Suprapubic skin (tissue), 4 donors: Measurements from ENCODE around the gene CYP4B1. TPM values are rescaled to one million over a fixed set of nuclear protein-coding genes. Genes with fewer than 3 reads are reported as not detected.
A peak's percentile ranks its signal among the peaks of the same experiment; 100 is the strongest.

Experiments
- DNase-seq, 2 donors: peaks; one replicate each; pipeline ENCODE4 v3.0.0-alpha.2; 2019; ENCODE audit warnings: low spot score in 2 of 2
- H3K27ac ChIP-seq: fragments of 200-600 bp; sonication (generic); one replicate; pipeline ENCODE4 v1.5.1; 2019
- H3K27me3 ChIP-seq: fragments of 200-600 bp; sonication (generic); one replicate; pipeline ENCODE4 v1.5.1; 2019
- H3K36me3 ChIP-seq: fragments of 200-600 bp; sonication (generic); one replicate; pipeline ENCODE4 v1.5.1; 2019
- H3K4me1 ChIP-seq: fragments of 200-600 bp; sonication (generic); one replicate; pipeline ENCODE4 v1.5.1; 2019
- H3K4me3 ChIP-seq: fragments of 200-600 bp; sonication (generic); one replicate; pipeline ENCODE4 v1.5.1; 2019; ENCODE audit warnings: mild to moderate bottlenecking
- H3K9me3 ChIP-seq: fragments of 200-600 bp; sonication (generic); one replicate; pipeline ENCODE4 v1.5.1; 2019
- EP300 ChIP-seq: sonication (generic); formaldehyde crosslinking; IDR thresholded peaks from one replicate; pipeline ENCODE4 v1.6.1; 2017; ENCODE audit warnings: antibody characterized with exemption
- POLR2A ChIP-seq, 2 donors: fragments of 450-650 bp; IDR thresholded peaks; one replicate each; pipeline ENCODE4 v1.6.1; 2017; ENCODE audit warnings: antibody characterized with exemption in 2 of 2, mild to moderate bottlenecking in 2 of 2, moderate library complexity in 2 of 2
- POLR2AphosphoS5 ChIP-seq, 3 donors: sonication (generic); formaldehyde crosslinking; IDR thresholded peaks; one replicate each; pipeline ENCODE4 v1.6.1; 2017; ENCODE audit warnings: antibody characterized with exemption in 3 of 3
- WGBS: methylation state at CpG from one replicate; pipeline ENCODE4 v1.1.5; 2018; 5-methylcytosine and 5-hydroxymethylcytosine counted together
- total RNA-seq, 4 donors: library from RNA; depleted of rRNA; stranded (reverse); fragments of >200 nt; gene quantifications; one replicate each; pipeline ENCODE4 v1.1.0, GENCODE V29; 2016
- TF ChIP-seq, protein P1 (sequence below), 2 donors: fragments of 200-600 bp in 1 of 2; fragments of 450-650 bp in 1 of 2; sonication (generic) in 1 of 2; IDR thresholded peaks; one replicate each; pipeline ENCODE4 v1.5.1; 2016 to 2019; ENCODE audit warnings: antibody characterized with exemption in 2 of 2, mild to moderate bottlenecking in 1 of 2, moderate library complexity in 1 of 2

CYP4B1 gene
- total RNA-seq, 4 donors from 2014 or later, result 61.8 to 116 (median 88.6) TPM

DNA sequence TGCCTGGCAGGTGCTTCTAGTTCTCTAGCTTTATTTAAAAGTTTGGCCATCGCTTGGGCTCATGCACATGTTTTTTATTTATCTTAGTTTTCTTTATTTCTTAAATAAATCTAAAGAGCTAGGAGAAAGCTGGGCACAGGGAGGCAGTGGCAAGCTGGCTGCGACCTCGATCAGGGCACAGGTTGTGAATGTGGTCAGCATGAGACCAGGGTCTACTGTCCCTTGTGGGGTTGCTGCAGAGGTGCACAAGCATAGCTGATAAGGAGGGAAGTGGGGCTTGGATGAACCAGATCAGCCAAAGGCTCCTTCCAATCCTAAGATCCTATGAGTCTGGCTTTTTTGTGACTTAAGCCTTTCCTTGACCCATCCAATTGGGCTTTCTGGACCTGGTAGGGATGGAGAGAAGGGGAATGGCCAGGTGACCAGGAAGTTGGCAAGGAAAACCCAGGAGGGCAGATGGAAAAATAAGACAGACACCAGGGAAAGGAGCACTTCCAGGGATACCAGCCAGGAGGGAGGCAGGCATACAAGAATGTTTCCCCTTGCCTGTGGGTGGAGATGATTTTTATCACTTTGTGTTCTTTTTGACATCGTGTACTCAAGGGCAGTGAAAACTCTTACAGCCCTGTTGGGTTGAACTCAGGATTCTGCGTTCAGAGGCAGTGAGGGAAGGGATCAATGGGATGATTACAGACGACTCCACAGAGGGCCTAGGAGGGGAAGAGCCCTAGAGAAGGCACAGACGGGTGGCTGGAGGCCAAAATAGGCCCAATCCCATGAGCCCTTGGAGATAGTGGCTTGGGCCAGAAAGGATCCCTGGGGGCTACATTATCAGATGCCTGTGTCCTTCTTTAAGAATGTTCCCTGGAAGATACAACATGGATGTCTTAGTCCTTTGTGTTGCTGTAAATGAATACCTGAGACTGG lies 8.5 kb downstream of the CYP4B1 start:
- H3K4me1 ChIP-seq, result peaks cover 41% of the 10 kb centered on the region
- no peaks in the 10 kb centered on the region for H3K27me3 ChIP-seq
- peak overlapping the region; percentile 86 for H3K27ac ChIP-seq
- TF ChIP-seq POLR2AphosphoS5 (IDR thresholded peaks at IDR 0.05), result no peak
- TF ChIP-seq EP300, result no peak
- TF ChIP-seq, protein P1, sequence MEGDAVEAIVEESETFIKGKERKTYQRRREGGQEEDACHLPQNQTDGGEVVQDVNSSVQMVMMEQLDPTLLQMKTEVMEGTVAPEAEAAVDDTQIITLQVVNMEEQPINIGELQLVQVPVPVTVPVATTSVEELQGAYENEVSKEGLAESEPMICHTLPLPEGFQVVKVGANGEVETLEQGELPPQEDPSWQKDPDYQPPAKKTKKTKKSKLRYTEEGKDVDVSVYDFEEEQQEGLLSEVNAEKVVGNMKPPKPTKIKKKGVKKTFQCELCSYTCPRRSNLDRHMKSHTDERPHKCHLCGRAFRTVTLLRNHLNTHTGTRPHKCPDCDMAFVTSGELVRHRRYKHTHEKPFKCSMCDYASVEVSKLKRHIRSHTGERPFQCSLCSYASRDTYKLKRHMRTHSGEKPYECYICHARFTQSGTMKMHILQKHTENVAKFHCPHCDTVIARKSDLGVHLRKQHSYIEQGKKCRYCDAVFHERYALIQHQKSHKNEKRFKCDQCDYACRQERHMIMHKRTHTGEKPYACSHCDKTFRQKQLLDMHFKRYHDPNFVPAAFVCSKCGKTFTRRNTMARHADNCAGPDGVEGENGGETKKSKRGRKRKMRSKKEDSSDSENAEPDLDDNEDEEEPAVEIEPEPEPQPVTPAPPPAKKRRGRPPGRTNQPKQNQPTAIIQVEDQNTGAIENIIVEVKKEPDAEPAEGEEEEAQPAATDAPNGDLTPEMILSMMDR (IDR thresholded peaks at IDR 0.05), result no peak
- TF ChIP-seq POLR2A (IDR thresholded peaks at IDR 0.05), result no peak
- peaks cover 11% of the 10 kb centered on the region for H3K36me3 ChIP-seq
- DNase-seq, result no peak
- 63% methylated on average over 7 of the region's 7 CpGs for WGBS
- no peak overlapping the region for H3K4me3 ChIP-seq
- H3K9me3 ChIP-seq, result no peaks in the 10 kb centered on the region

DNA sequence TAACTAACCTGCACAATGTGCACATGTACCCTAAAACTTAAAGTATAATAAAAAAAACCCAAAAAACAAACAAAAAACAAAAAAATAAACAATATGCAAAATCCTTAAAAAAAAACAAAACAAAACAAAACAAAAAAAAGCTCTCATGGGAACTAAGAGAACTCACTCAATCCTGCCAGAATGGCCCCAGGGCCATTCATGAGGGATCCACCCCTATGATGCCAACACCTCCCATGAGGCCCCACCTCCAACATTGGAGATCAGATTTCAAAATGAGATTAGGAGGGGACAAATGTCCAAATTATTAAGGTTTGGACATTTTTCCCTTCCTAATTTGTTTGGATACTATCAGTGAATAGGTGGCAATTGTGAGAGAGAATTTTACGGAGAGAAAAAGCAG lies 10.2 kb downstream of the CYP4B1 start:
- H3K4me3 ChIP-seq, result no peak overlapping the region
- WGBS, result 88% methylated on average over 1 of the region's 1 CpG
- peaks cover 39% of the 10 kb centered on the region for H3K4me1 ChIP-seq
- no peaks in the 10 kb centered on the region for H3K9me3 ChIP-seq
- no peaks in the 10 kb centered on the region for H3K27me3 ChIP-seq
- peaks cover 28% of the 10 kb centered on the region for H3K36me3 ChIP-seq
- H3K27ac ChIP-seq, result no peak overlapping the region
- DNase-seq, result no peak
- TF ChIP-seq POLR2AphosphoS5 (IDR thresholded peaks at IDR 0.05) (no peak), EP300 (no peak), POLR2A (IDR thresholded peaks at IDR 0.05) (no peak)
- TF ChIP-seq, protein P1 (IDR thresholded peaks at IDR 0.05), result no peak

DNA sequence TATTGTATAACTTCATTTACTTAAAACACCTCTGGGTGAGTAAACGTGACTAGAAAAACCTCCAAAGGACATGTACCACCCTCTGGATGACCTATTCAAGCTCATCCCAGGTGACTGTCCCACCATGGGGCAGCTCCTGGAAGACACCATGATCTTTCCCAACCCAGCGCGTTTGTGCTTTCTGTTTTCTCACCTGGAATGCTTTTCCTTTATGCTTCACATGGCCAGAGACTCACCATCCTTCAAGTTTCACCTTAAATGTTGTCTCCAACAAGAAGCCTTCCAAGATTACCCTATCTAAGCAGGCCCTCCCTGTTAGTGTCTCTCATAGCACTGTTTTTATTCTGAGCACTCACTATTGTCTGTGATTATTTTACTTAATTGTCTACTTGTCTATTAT lies 11.1 kb downstream of the CYP4B1 start:
- H3K4me3 ChIP-seq, result no peak overlapping the region
- DNase-seq, result no peak
- 93% methylated on average over 3 of the region's 3 CpGs for WGBS

DNA sequence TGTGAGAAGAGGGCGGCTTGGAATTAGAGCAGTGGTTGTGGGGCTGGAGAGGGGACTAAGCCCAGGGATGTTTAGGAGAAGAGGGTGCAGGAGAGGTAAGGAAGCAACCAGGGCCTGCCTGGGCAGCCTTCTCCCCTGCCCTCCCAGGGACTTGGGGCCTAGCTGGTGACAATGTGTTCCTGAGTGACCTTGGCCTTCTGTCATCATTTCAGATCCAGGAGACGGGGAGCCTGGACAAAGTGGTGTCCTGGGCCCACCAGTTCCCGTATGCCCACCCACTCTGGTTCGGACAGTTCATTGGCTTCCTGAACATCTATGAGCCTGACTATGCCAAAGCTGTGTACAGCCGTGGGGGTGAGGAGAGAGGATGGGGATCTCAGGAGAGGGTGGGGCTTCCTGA lies 11.8 kb downstream of the CYP4B1 start:
- no peak overlapping the region for H3K27ac ChIP-seq
- H3K9me3 ChIP-seq, result no peaks in the 10 kb centered on the region
- H3K4me1 ChIP-seq, result peaks cover 24% of the 10 kb centered on the region
- DNase-seq, result no peak
- H3K27me3 ChIP-seq, result no peaks in the 10 kb centered on the region
- no peak overlapping the region for H3K4me3 ChIP-seq
- peaks cover 43% of the 10 kb centered on the region for H3K36me3 ChIP-seq
- TF ChIP-seq POLR2A (IDR thresholded peaks at IDR 0.05) (no peak), EP300 (no peak), POLR2AphosphoS5 (IDR thresholded peaks at IDR 0.05) (no peak)
- TF ChIP-seq, protein P1 (IDR thresholded peaks at IDR 0.05), result no peak
- WGBS, result 78% methylated on average over 5 of the region's 5 CpGs

More for the DNA sequence above, 11.1 kb downstream of the CYP4B1 start:
- H3K27ac ChIP-seq, result no peak overlapping the region
- H3K4me1 ChIP-seq, result peaks cover 31% of the 10 kb centered on the region
- TF ChIP-seq POLR2AphosphoS5 (IDR thresholded peaks at IDR 0.05) (no peak), POLR2A (IDR thresholded peaks at IDR 0.05) (no peak), EP300 (no peak)
- TF ChIP-seq, protein P1 (IDR thresholded peaks at IDR 0.05), result no peak
- H3K27me3 ChIP-seq, result no peaks in the 10 kb centered on the region
- peaks cover 36% of the 10 kb centered on the region for H3K36me3 ChIP-seq
- no peaks in the 10 kb centered on the region for H3K9me3 ChIP-seq

DNA sequence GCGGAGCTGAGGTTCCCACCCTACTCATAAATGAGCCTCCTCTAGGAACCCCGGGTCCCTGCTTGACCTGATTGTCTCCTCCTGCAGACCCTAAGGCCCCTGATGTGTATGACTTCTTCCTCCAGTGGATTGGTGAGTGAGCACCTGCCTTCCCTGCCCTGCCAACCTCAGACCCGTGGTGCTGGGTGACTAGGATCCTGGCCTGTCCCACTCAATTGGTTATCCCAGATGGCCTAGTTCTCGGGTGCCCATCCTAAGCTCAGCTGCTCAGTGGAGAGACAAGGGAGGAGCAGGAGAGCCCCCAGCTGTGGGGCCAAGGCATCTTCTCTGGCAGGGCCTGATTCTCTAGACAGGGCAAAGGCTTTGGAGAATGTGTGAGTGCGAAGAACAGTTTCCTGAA lies 12.2 kb downstream of the CYP4B1 start:
- no peak overlapping the region for H3K27ac ChIP-seq
- no peak for DNase-seq
- no peaks in the 10 kb centered on the region for H3K27me3 ChIP-seq
- no peak overlapping the region for H3K4me3 ChIP-seq
- no peaks in the 10 kb centered on the region for H3K9me3 ChIP-seq
- TF ChIP-seq EP300, result no peak
- TF ChIP-seq POLR2A (IDR thresholded peaks at IDR 0.05), result no peak
- no peak for TF ChIP-seq POLR2AphosphoS5 (IDR thresholded peaks at IDR 0.05)
- H3K36me3 ChIP-seq, result peaks cover 48% of the 10 kb centered on the region
- 61% methylated on average over 3 of the region's 5 CpGs for WGBS
- peaks cover 19% of the 10 kb centered on the region for H3K4me1 ChIP-seq
